Breast epithelium (tissue), 3 donors: ENCODE measurements around the gene INPP5E.

Source experiments
- CTCF ChIP-seq, 3 donors: fragments of 450-650 bp; IDR thresholded peaks; one replicate each; pipeline ENCODE4 v1.5.1; 2016 to 2017; ENCODE audit warnings: antibody characterized with exemption in 3 of 3, mild to moderate bottlenecking in 3 of 3, moderate library complexity in 3 of 3
- POLR2A ChIP-seq: fragments of 450-650 bp; IDR thresholded peaks from one replicate; pipeline ENCODE4 v1.6.1; 2016; ENCODE audit warnings: antibody characterized with exemption, mild to moderate bottlenecking, moderate library complexity

GRCh38 chr9:136482793-136483588, 43.3 kb upstream of the INPP5E start, which contains the start of gene SEC16A:
- TF ChIP-seq CTCF (IDR thresholded peaks at IDR 0.05) = no peak
- TF ChIP-seq POLR2A = peak; percentile 80
